Muscle layer of duodenum (tissue), 2 donors: Measurements from ENCODE around the gene ABI1.
"Not testable (repeated sequence)": the region's sequence is repeated elsewhere in the genome, so short reads cannot be mapped to it uniquely, and the experiment has no call there.

Source experiments
- H3K27ac ChIP-seq: one replicate; pipeline ENCODE4 v1.7.0; 2013; ENCODE audit warnings: mild to moderate bottlenecking, low read length
- H3K27me3 ChIP-seq: one replicate; pipeline ENCODE4 v1.7.0; 2013; ENCODE audit warnings: low read depth, mild to moderate bottlenecking, control low read depth, low read length
- H3K36me3 ChIP-seq, 2 donors: one replicate each; pipeline ENCODE4 v1.7.0; 2013; ENCODE audit warnings: low read length in 2 of 2, control low read depth in 1 of 2, mild to moderate bottlenecking in 1 of 2; ENCODE audit not compliant: insufficient read depth in 2 of 2, control insufficient read depth in 1 of 2
- H3K4me1 ChIP-seq, 2 donors: one replicate each; pipeline ENCODE4 v1.7.0; 2013; ENCODE audit warnings: low read length in 2 of 2, mild to moderate bottlenecking in 2 of 2, control low read depth in 1 of 2, moderate library complexity in 1 of 2; ENCODE audit not compliant: insufficient read depth in 2 of 2, control insufficient read depth in 1 of 2
- H3K4me3 ChIP-seq, 2 donors: one replicate each; pipeline ENCODE4 v1.7.0; 2013; ENCODE audit warnings: low read length in 2 of 2, low read depth in 1 of 2, mild to moderate bottlenecking in 1 of 2
- H3K9me3 ChIP-seq, 2 donors: one replicate each; pipeline ENCODE4 v1.7.0; 2013; ENCODE audit warnings: low read length in 2 of 2, control low read depth in 1 of 2, mild to moderate bottlenecking in 1 of 2; ENCODE audit not compliant: control insufficient read depth in 1 of 2
- donor health status: healthy.

ABI1 gene

GRCh38 chr10:26802527-26802926 is 58.2 kb downstream of the ABI1 start:
- no peaks in the 10 kb centered on the region for H3K27me3 ChIP-seq
- no peaks in the 10 kb centered on the region for H3K36me3 ChIP-seq
- no peak overlapping the region for H3K27ac ChIP-seq
- H3K4me3 ChIP-seq: no peak overlapping the region
- peaks cover 17 to 39% of the 10 kb centered on the region in 2 donors for H3K4me1 ChIP-seq
- no peaks in the 10 kb centered on the region for H3K9me3 ChIP-seq

GRCh38 chr10:26801831-26802230 is 58.9 kb downstream of the ABI1 start:
- H3K27ac ChIP-seq: no peak overlapping the region
- peaks cover 17 to 39% of the 10 kb centered on the region in 2 donors for H3K4me1 ChIP-seq
- H3K9me3 ChIP-seq: no peaks in the 10 kb centered on the region
- H3K27me3 ChIP-seq: no peaks in the 10 kb centered on the region
- no peak overlapping the region for H3K4me3 ChIP-seq
- H3K36me3 ChIP-seq: no peaks in the 10 kb centered on the region

GRCh38 chr10:26801274-26801673 is 59.5 kb downstream of the ABI1 start:
- Histone ChIP-seq H3K36me3 (no peaks in the 10 kb centered on the region), H3K4me1 (peaks cover 17 to 37% of the 10 kb centered on the region in 2 donors), H3K9me3 (no peaks in the 10 kb centered on the region), H3K27ac (no peak overlapping the region), H3K4me3 (no peak overlapping the region), H3K27me3 (no peaks in the 10 kb centered on the region)

GRCh38 chr10:26800468-26800867 is 60.3 kb downstream of the ABI1 start:
- no peaks in the 10 kb centered on the region for H3K36me3 ChIP-seq
- no peak overlapping the region for H3K4me3 ChIP-seq
- no peaks in the 10 kb centered on the region for H3K9me3 ChIP-seq
- no peaks in the 10 kb centered on the region for H3K27me3 ChIP-seq
- H3K27ac ChIP-seq: no peak overlapping the region
- peaks cover 17 to 29% of the 10 kb centered on the region in 2 donors for H3K4me1 ChIP-seq

- Histone ChIP-seq H3K9me3 (peaks cover 0 to 3% of the 10 kb centered on the region in 2 donors), H3K27me3 (no peaks in the 10 kb centered on the region), H3K4me1 (peaks cover 13 to 20% of the 10 kb centered on the region in 2 donors), H3K4me3 (no peak overlapping the region), H3K36me3 (no peaks in the 10 kb centered on the region), H3K27ac (no peak overlapping the region)
Measured at GRCh38 chr10:26799342-26799741, 61.4 kb downstream of the ABI1 start.

- H3K4me1 ChIP-seq: peaks cover 7 to 18% of the 10 kb centered on the region in 2 donors
- H3K9me3 ChIP-seq: peaks cover 0 to 3% of the 10 kb centered on the region in 2 donors
- no peak overlapping the region for H3K27ac ChIP-seq
- no peaks in the 10 kb centered on the region for H3K27me3 ChIP-seq
- no peaks in the 10 kb centered on the region for H3K36me3 ChIP-seq
- no peak overlapping the region for H3K4me3 ChIP-seq
Measured at GRCh38 chr10:26798298-26798697, 62.5 kb downstream of the ABI1 start.

- no peak overlapping the region for H3K27ac ChIP-seq
- no peaks in the 10 kb centered on the region for H3K27me3 ChIP-seq
- peaks cover 0 to 3% of the 10 kb centered on the region in 2 donors for H3K9me3 ChIP-seq
- no peaks in the 10 kb centered on the region for H3K36me3 ChIP-seq
- H3K4me3 ChIP-seq: no peak overlapping the region
- H3K4me1 ChIP-seq: peaks cover 0 to 15% of the 10 kb centered on the region in 2 donors
Measured at GRCh38 chr10:26797340-26797739, 63.4 kb downstream of the ABI1 start.

- H3K4me1 ChIP-seq: peaks cover 0 to 16% of the 10 kb centered on the region in 2 donors
- no peak overlapping the region for H3K4me3 ChIP-seq
- H3K27me3 ChIP-seq: no peaks in the 10 kb centered on the region
- no peak overlapping the region for H3K27ac ChIP-seq
- no peaks in the 10 kb centered on the region for H3K36me3 ChIP-seq
- H3K9me3 ChIP-seq: peaks cover 0 to 3% of the 10 kb centered on the region in 2 donors
Measured at GRCh38 chr10:26792758-26793495, 67.8 kb downstream of the ABI1 start.

- Histone ChIP-seq H3K27ac (no peak overlapping the region), H3K36me3 (no peaks in the 10 kb centered on the region), H3K27me3 (no peaks in the 10 kb centered on the region), H3K4me3 (no peak overlapping the region), H3K4me1 (peaks cover 0 to 16% of the 10 kb centered on the region in 2 donors), H3K9me3 (peaks cover 0 to 3% of the 10 kb centered on the region in 2 donors)
Measured at GRCh38 chr10:26790221-26790995, 70.3 kb downstream of the ABI1 start.

- not testable (repeated sequence) for H3K36me3 ChIP-seq, H3K9me3 ChIP-seq, H3K27ac ChIP-seq, H3K4me3 ChIP-seq, H3K27me3 ChIP-seq
- peaks cover 0 to 19% of the 10 kb centered on the region in 2 donors for H3K4me1 ChIP-seq
Measured at GRCh38 chr10:26789779-26790178, 71.0 kb downstream of the ABI1 start.

GRCh38 chr10:26787362-26787761 is 73.4 kb downstream of the ABI1 start:
- no peaks in the 10 kb centered on the region for H3K9me3 ChIP-seq
- peaks cover 0 to 21% of the 10 kb centered on the region in 2 donors for H3K4me1 ChIP-seq
- no peak overlapping the region for H3K4me3 ChIP-seq
- H3K27me3 ChIP-seq: no peaks in the 10 kb centered on the region
- no peak overlapping the region for H3K27ac ChIP-seq
- H3K36me3 ChIP-seq: no peaks in the 10 kb centered on the region
